ENCODE data around the gene NCKAP5. TPM values are rescaled to one million over a fixed set of nuclear protein-coding genes. Genes with fewer than 3 reads are reported as not detected.

NCKAP5 gene
- total and polyA plus RNA-seq, 2 of the 13 experiments (the other 11 are each of a cell fraction or from before 2014, with no cell fraction given): 0.01 TPM; not detected in 1

DNA sequence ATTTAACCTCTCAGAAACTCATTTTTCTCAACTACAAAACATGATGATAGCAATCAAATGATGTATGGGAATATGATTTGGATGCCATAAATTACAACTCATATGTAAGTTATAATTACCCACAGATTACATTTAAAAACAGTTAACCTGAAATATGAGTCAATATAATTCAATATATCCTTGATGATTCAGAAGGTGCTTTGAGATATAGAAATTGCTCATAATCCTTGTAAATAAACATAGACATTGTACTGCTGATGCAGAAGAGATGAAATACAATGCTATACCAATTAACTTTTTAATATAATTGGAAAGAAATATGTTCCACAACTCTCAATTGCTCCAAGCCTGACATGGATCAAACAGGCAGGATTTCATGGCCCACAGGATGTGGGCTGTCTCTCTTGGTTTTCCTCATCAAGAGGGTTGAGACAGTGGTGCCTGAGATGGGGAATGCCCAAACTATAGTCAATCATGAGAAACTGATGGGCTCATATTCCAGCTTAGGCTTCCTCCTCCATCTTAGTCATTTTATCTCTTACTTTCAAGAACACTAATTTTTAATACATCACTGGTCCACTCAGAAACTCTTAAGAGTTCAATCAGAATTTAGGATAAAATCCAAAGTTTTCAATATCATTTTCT, 49.4 kb downstream of the NCKAP5 start:
- ChIA-PET POLR2A (no interaction called here), CTCF (ENCODE audit: low intra/inter-chr PET ratio, low total read pairs) (interaction anchor here (2.0 to 2.1 kb wide), 2 partner anchors 261 to 325 kb away, joined by 8 to 9 read pairs; no protein-coding TSS in a partner anchor)
- ATAC-seq: no peak
- TF ChIP-seq ZNF296 (CRISPR knock-in tag; conservative IDR thresholded peaks at IDR 0.05): no peak
- TF ChIP-seq ELF3 (CRISPR knock-in tag; IDR thresholded peaks at IDR 0.05): no peak
- no peak for TF ChIP-seq CBX1 (IDR thresholded peaks at IDR 0.05; ENCODE audit: low read depth)
- TF ChIP-seq PRPF4 (IDR thresholded peaks at IDR 0.05; ENCODE audit: low read depth, low read length, poor library complexity, severe bottlenecking): no peak
- no peak for TF ChIP-seq ZKSCAN5 (CRISPR knock-in tag; IDR thresholded peaks at IDR 0.05)
- TF ChIP-seq NR2F1 (CRISPR knock-in tag; IDR thresholded peaks at IDR 0.05): no peak
- TF ChIP-seq, protein P1, sequence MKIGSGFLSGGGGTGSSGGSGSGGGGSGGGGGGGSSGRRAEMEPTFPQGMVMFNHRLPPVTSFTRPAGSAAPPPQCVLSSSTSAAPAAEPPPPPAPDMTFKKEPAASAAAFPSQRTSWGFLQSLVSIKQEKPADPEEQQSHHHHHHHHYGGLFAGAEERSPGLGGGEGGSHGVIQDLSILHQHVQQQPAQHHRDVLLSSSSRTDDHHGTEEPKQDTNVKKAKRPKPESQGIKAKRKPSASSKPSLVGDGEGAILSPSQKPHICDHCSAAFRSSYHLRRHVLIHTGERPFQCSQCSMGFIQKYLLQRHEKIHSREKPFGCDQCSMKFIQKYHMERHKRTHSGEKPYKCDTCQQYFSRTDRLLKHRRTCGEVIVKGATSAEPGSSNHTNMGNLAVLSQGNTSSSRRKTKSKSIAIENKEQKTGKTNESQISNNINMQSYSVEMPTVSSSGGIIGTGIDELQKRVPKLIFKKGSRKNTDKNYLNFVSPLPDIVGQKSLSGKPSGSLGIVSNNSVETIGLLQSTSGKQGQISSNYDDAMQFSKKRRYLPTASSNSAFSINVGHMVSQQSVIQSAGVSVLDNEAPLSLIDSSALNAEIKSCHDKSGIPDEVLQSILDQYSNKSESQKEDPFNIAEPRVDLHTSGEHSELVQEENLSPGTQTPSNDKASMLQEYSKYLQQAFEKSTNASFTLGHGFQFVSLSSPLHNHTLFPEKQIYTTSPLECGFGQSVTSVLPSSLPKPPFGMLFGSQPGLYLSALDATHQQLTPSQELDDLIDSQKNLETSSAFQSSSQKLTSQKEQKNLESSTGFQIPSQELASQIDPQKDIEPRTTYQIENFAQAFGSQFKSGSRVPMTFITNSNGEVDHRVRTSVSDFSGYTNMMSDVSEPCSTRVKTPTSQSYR (CRISPR knock-in tag; IDR thresholded peaks at IDR 0.05; ENCODE audit: borderline replicate concordance): no peak
- Histone ChIP-seq H3K27me3 (ENCODE audit: control insufficient read depth in 1 of 2, insufficient read depth in 2 of 2, low read length in 2 of 2) (no peaks in the 10 kb centered on the region), H2AFZ (ENCODE audit: low read length) (no peak overlapping the region), H3K9ac (ENCODE audit: insufficient read depth, low read depth, low read length) (no peak overlapping the region), H3K4me1 (ENCODE audit: insufficient read depth, low read length) (no peaks in the 10 kb centered on the region), H3K4me3 (replicated peaks in 1 of 3; ENCODE audit: insufficient read depth in 1 of 3, low read depth in 2 of 3, low read length in 3 of 3) (no peak overlapping the region), H3K79me2 (ENCODE audit: insufficient read depth, low read length) (no peaks in the 10 kb centered on the region), H4K20me1 (ENCODE audit: insufficient read depth, low read length) (no peaks in the 10 kb centered on the region), H3K9me3 (ENCODE audit: low read length) (no peaks in the 10 kb centered on the region), H3K27ac (ENCODE audit: extremely low read length, insufficient read depth, low read length) (no peak overlapping the region), H3K36me3 (replicated peaks in 1 of 2; ENCODE audit: control insufficient read depth in 1 of 2, insufficient read depth in 2 of 2, low read length in 2 of 2) (no peaks in the 10 kb centered on the region), H3K4me2 (ENCODE audit: low read depth, low read length) (no peak overlapping the region)
- in situ Hi-C loops (cut with HindIII; ENCODE audit: extremely low pct_ligation_motif_present, low pct_unique_long_range_greater_than_20kb) (loop anchor here (5.0 kb wide), 1 partner anchor 263 kb away; no protein-coding TSS in a partner anchor), intact Hi-C loops (cut with micrococcal nuclease; ENCODE audit: unreplicated experiment) (loop anchor here (1.0 to 2.0 kb wide), 3 partner anchors 42 to 325 kb away; no protein-coding TSS in a partner anchor)
- no peak for FAIRE-seq
- no peak for DNase-seq (ENCODE audit: low spot score)
- no TSS peak for BruUV-seq (replicated peaks)

Measured in HepG2 (cell line).